DND-41 (cell line): ENCODE data around the gene RNF215.

Experiments used
- EZH2 ChIP-seq: IDR thresholded peaks from 3 replicates; pipeline ENCODE4 v1.6.1; 2012; ENCODE audit warnings: borderline replicate concordance, low read depth, mild to moderate bottlenecking, moderate library complexity, low read length, inconsistent platforms; ENCODE audit not compliant: severe bottlenecking
- TF ChIP-seq, protein P1 (sequence below): IDR thresholded peaks from 2 replicates; pipeline ENCODE4 v1.5.1; 2012; ENCODE audit warnings: borderline replicate concordance, low read length, moderate library complexity, mild to moderate bottlenecking; ENCODE audit not compliant: poor library complexity, severe bottlenecking; ENCODE audit errors: extremely low read depth

DNA sequence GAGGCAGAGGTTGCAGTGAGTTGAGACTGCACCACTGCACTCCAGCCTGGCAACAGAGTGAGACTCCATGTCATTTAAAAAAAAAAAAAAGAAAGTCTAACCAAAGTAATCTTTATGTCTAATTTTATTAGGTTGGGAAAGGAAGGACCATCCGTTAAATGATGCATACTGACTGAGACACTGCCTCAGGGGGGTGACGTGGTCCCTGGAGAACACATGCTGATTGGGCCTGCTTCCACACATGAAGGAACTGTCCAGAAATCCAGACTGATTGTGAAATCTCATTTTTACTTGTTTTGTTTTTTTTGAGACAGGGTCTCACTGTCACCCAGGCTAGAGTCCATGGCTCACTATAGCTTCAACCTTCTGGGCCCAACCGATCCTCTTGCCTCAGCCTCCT is 36.0 kb downstream of the RNF215 start:
- TF ChIP-seq, protein P1, sequence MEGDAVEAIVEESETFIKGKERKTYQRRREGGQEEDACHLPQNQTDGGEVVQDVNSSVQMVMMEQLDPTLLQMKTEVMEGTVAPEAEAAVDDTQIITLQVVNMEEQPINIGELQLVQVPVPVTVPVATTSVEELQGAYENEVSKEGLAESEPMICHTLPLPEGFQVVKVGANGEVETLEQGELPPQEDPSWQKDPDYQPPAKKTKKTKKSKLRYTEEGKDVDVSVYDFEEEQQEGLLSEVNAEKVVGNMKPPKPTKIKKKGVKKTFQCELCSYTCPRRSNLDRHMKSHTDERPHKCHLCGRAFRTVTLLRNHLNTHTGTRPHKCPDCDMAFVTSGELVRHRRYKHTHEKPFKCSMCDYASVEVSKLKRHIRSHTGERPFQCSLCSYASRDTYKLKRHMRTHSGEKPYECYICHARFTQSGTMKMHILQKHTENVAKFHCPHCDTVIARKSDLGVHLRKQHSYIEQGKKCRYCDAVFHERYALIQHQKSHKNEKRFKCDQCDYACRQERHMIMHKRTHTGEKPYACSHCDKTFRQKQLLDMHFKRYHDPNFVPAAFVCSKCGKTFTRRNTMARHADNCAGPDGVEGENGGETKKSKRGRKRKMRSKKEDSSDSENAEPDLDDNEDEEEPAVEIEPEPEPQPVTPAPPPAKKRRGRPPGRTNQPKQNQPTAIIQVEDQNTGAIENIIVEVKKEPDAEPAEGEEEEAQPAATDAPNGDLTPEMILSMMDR: no peak
- no peak for TF ChIP-seq EZH2
